ENCODE measurements around the gene GSTM2. TPM values are rescaled to one million over a fixed set of nuclear protein-coding genes. Genes with fewer than 3 reads are reported as not detected.

The GSTM2 gene
- total and polyA plus RNA-seq, 2 donors (not counting 3 experiments of a cell fraction or from before 2014, with no cell fraction given), result 21.5 to 23.6 TPM

DNA sequence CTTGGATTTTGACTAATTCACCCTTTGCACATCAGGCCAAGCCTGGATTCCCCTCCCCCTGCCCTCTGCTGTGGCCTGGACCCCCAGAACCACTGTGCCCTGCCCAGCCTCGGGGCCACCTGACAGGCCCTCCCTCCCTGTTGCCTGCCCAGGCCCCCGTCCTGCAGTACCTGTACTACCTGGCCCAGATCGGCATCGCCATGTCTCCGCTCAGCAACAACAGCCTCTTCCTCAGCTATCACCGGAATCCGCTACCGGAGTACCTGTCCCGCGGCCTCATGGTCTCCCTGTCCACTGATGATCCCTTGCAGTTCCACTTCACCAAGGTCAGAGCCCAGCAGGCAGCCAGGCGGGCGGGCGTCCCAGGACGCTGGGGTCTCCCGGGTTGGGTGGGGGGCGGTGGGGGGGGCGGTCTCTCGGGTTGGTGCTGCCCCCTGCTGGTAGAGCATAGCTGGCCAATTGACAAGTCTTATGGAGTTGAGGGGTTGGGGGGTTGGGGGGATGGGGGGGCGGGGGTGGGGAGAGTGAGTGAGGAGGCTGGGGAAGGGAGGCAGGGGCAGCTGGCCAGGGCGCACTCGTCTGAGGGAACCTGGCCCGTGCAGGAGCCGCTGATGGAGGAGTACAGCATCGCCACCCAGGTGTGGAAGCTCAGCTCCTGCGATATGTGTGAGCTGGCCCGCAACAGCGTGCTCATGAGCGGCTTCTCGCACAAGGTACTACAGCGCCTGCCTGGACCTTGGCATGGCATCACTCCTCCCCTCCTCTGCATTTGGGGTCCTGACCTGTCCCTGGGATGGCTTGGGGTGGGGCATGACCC, 37.6 kb upstream of the GSTM2 start:
- no peak overlapping the region for H3K4me3 ChIP-seq (replicated peaks in 1 of 3; ENCODE audit: insufficient read depth in 1 of 3, low read depth in 1 of 3, low read length in 3 of 3)
- TF ChIP-seq POLR2A (IDR thresholded peaks at IDR 0.05; ENCODE audit: low read depth, low read length) (no peak), JUN (IDR thresholded peaks at IDR 0.05; ENCODE audit: borderline replicate concordance, insufficient read depth, insufficient read length, low read depth) (no peak), EZH2 (IDR thresholded peaks at IDR 0.05; ENCODE audit: borderline replicate concordance, low read depth, low read length, severe bottlenecking) (no peak), POLR2AphosphoS5 (IDR thresholded peaks at IDR 0.05; ENCODE audit: insufficient read depth, low read depth, low read length) (no peak), MYC (IDR thresholded peaks at IDR 0.05; ENCODE audit: low read depth, low read length) (no peak), FOS (IDR thresholded peaks at IDR 0.05; ENCODE audit: borderline replicate concordance, insufficient read depth, low read length) (no peak)
- TF ChIP-seq, protein P1, sequence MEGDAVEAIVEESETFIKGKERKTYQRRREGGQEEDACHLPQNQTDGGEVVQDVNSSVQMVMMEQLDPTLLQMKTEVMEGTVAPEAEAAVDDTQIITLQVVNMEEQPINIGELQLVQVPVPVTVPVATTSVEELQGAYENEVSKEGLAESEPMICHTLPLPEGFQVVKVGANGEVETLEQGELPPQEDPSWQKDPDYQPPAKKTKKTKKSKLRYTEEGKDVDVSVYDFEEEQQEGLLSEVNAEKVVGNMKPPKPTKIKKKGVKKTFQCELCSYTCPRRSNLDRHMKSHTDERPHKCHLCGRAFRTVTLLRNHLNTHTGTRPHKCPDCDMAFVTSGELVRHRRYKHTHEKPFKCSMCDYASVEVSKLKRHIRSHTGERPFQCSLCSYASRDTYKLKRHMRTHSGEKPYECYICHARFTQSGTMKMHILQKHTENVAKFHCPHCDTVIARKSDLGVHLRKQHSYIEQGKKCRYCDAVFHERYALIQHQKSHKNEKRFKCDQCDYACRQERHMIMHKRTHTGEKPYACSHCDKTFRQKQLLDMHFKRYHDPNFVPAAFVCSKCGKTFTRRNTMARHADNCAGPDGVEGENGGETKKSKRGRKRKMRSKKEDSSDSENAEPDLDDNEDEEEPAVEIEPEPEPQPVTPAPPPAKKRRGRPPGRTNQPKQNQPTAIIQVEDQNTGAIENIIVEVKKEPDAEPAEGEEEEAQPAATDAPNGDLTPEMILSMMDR (IDR thresholded peaks at IDR 0.05; ENCODE audit: extremely low read depth in 1 of 2, insufficient read depth in 1 of 2, low read depth in 1 of 2, low read length in 2 of 2), result peak in 1 of 2 donors; percentile 26
- ChIA-PET CTCF (interaction anchor here (0.6 to 15.2 kb wide), 34 partner anchors 9 to 354 kb away, joined by 3 to 565 read pairs (median 5); partner anchors contain the start of genes AHCYL1, AMPD2, GNAI3 and GNAT2), POLR2A (interaction anchor here (2.2 kb wide), 1 partner anchor 82 kb away, joined by 11 read pairs; the partner anchor contains the start of gene GNAI3)
- H3K27me3 ChIP-seq (ENCODE audit: control insufficient read depth in 2 of 2, insufficient read depth in 2 of 2, low read length in 2 of 2), result no peaks in the 10 kb centered on the region
- H3K4me2 ChIP-seq (ENCODE audit: insufficient read depth, low read length), result no peak overlapping the region
- H2AFZ ChIP-seq (ENCODE audit: low read depth, low read length), result no peak overlapping the region
- peaks cover 2% of the 10 kb centered on the region for H3K79me2 ChIP-seq (ENCODE audit: control insufficient read depth, insufficient read depth, low read length)
- H4K20me1 ChIP-seq (replicated peaks; ENCODE audit: control insufficient read depth, extremely low read depth, insufficient read depth, low read length), result no peaks in the 10 kb centered on the region
- dilution Hi-C loops (cut with MboI; ENCODE audit: extremely low pct_ligation_motif_present, low sequenced_read_pairs) (no loop called here), intact Hi-C loops (cut with micrococcal nuclease) (loop anchor here (1.0 kb wide), 1 partner anchor 84 kb away; no protein-coding TSS in a partner anchor)
- BruUV-seq (replicated peaks), result no TSS peak
- H3K9me3 ChIP-seq (replicated peaks; ENCODE audit: control insufficient read depth, insufficient read depth, low read length), result no peaks in the 10 kb centered on the region
- DNase-seq (ENCODE audit: low read depth, low spot score), result no peak
- no peaks in the 10 kb centered on the region for H3K9me1 ChIP-seq (replicated peaks; ENCODE audit: control insufficient read depth, extremely low read depth, insufficient read depth, low read length)
- no peaks in the 10 kb centered on the region for H3K4me1 ChIP-seq (ENCODE audit: control insufficient read depth, extremely low read depth, insufficient read depth, low read length)
- peaks cover 9 to 47% of the 10 kb centered on the region in 2 experiments for H3K36me3 ChIP-seq (ENCODE audit: control insufficient read depth in 2 of 2, extremely low read depth in 1 of 2, insufficient read depth in 2 of 2, low read length in 2 of 2)
- FAIRE-seq, result no peak
- H3K9ac ChIP-seq (replicated peaks; ENCODE audit: extremely low read depth, insufficient read depth, low read length), result no peak overlapping the region
- no peak overlapping the region for H3K27ac ChIP-seq (ENCODE audit: insufficient read depth, low read depth, low read length)
